ENCODE data around the gene NACC2.

- no peak for TF ChIP-seq CTCF (IDR thresholded peaks at IDR 0.05)
- TF ChIP-seq POLR2A (IDR thresholded peaks at IDR 0.05), result no peak
- no peak for TF ChIP-seq EP300 (IDR thresholded peaks at IDR 0.05)
Observed at GRCh38 chr9:135985459-135985774, 109.7 kb downstream of the NACC2 start.

Measured in ovary (tissue), 3 donors.